Mucosa of stomach (tissue), 1 donor: ENCODE results near the gene GPR39.

Source experiments
- H3K27me3 ChIP-seq: one replicate; pipeline ENCODE4 v1.7.0; 2013; ENCODE audit warnings: mild to moderate bottlenecking, low read length; ENCODE audit not compliant: control insufficient read depth, insufficient read depth
- H3K36me3 ChIP-seq: one replicate; pipeline ENCODE4 v1.7.0; 2013; ENCODE audit warnings: low read length; ENCODE audit not compliant: control insufficient read depth, insufficient read depth
- H3K4me1 ChIP-seq: one replicate; pipeline ENCODE4 v1.7.0; 2013; ENCODE audit warnings: mild to moderate bottlenecking, low read length; ENCODE audit not compliant: control insufficient read depth, insufficient read depth
- H3K4me3 ChIP-seq: one replicate; pipeline ENCODE4 v1.7.0; 2013; ENCODE audit warnings: low read length
- H3K9ac ChIP-seq: one replicate; pipeline ENCODE4 v1.7.0; 2013; ENCODE audit warnings: mild to moderate bottlenecking, low read length, moderate library complexity
- H3K9me3 ChIP-seq: one replicate; pipeline ENCODE4 v1.7.0; 2013; ENCODE audit warnings: mild to moderate bottlenecking, low read length, moderate library complexity; ENCODE audit not compliant: control insufficient read depth
- donor health status: Pancreatic carcinoma.

Gene GPR39

DNA sequence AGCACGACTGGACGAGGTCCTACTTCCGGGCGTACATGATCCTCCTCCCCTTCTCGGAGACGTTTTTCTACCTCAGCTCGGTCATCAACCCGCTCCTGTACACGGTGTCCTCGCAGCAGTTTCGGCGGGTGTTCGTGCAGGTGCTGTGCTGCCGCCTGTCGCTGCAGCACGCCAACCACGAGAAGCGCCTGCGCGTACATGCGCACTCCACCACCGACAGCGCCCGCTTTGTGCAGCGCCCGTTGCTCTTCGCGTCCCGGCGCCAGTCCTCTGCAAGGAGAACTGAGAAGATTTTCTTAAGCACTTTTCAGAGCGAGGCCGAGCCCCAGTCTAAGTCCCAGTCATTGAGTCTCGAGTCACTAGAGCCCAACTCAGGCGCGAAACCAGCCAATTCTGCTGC is 228.6 kb downstream of the GPR39 start:
- no peaks in the 10 kb centered on the region for H3K27me3 ChIP-seq
- no peaks in the 10 kb centered on the region for H3K4me1 ChIP-seq
- no peak overlapping the region for H3K4me3 ChIP-seq
- no peaks in the 10 kb centered on the region for H3K9me3 ChIP-seq
- H3K9ac ChIP-seq = no peak overlapping the region
- H3K36me3 ChIP-seq = no peaks in the 10 kb centered on the region

- no peak overlapping the region for H3K9ac ChIP-seq
- H3K4me3 ChIP-seq = no peak overlapping the region
- no peaks in the 10 kb centered on the region for H3K27me3 ChIP-seq
- no peaks in the 10 kb centered on the region for H3K4me1 ChIP-seq
- H3K36me3 ChIP-seq = no peaks in the 10 kb centered on the region
- H3K9me3 ChIP-seq = no peaks in the 10 kb centered on the region
These were observed 229.3 kb downstream of the GPR39 start for GRCh38 chr2:132645722-132646539.

DNA sequence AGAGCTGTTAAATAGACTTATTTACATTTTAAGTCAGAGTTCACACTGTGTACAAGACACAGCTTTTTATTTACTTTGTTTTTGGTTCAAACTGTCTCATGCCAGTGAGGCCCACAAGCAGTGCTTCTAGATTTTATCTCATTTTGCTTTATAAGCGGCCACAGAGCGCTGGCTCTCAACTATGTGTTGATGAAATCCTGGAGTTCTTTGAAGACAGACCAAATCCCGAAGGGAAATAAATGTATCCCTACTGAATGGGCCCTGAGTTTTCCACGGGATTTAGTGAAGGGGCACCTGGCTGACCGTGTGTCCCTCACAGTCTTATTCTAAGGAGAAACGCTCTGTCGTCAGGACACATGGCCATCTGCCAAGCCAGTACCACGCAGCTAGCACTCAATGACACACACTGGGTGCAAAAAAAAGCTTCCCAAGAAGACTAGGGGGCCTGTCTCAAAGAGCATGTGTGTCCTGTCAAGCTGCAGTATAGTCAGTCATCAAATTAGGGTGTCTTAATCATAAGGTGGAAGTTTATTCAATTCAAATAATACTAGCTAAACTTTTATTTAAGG is 230.0 kb downstream of the GPR39 start:
- no peaks in the 10 kb centered on the region for H3K36me3 ChIP-seq
- H3K4me1 ChIP-seq = no peaks in the 10 kb centered on the region
- no peaks in the 10 kb centered on the region for H3K27me3 ChIP-seq
- no peak overlapping the region for H3K9ac ChIP-seq
- H3K4me3 ChIP-seq = no peak overlapping the region
- no peaks in the 10 kb centered on the region for H3K9me3 ChIP-seq

DNA sequence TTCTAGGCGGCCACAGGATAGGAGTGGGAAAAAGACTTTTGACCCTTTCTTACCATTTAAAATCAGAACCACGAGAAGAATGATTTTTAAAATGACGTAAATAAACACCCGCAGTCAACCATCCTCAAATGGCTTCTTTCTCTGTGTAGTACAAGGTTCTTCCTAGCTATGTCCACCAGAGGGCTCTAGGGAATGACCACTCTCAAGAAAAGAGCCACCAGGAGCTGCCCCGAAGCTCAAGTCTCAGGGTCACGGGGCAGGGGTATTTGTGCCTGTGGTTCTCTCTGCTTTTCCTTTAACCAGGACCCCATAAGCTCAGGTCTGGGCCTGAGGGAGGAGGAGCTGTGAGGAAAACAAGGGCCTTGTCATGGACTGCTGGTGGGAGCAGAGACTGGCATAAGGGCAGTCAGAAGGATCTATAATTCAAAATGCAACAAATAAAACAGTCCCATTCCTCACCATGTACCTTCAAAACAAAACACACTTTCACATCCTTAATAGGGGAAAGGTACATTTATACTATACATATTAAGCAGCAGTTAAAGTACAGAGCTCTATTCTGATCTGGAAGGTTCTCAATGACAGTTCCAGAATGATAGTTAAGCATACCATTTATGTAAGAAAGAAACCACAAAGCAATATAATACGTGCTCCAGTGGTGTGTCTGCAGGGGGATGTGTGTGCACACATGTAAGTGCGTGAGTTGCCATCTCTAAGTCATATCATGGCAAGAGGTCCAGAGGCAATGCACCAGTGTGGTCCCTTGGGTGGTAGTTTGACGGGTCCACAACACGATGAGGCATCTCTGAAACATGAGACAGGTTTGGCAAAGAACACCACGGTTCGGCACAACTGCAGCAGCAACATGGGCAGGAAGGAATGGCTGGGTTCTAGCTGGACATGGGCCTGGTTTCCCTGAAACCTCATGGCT is 234.8 kb downstream of the GPR39 start:
- Histone ChIP-seq H3K27me3 (no peaks in the 10 kb centered on the region), H3K9me3 (no peaks in the 10 kb centered on the region), H3K4me1 (no peaks in the 10 kb centered on the region), H3K36me3 (no peaks in the 10 kb centered on the region), H3K9ac (no peak overlapping the region), H3K4me3 (no peak overlapping the region)

DNA sequence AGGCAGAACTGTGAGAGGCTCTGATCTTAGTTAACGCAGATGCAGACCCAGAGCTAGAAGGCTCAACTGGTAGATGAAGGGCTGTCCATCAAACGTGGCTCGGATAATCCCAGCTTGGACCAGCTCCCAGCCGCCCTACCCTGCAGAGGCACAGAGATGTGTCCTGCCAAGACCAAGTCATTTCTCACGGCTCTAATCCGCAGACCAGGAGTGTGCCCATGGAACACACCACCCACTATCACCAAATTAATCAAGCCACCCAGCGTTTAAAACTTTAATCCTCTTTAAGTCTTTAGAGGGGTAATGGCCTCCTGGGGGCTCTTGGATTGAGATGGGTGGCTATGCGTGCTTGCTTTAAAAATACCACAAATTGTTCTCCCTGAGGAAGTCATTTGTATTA is 235.9 kb downstream of the GPR39 start:
- Histone ChIP-seq H3K27me3 (no peaks in the 10 kb centered on the region), H3K36me3 (no peaks in the 10 kb centered on the region), H3K4me3 (no peak overlapping the region), H3K4me1 (no peaks in the 10 kb centered on the region), H3K9ac (no peak overlapping the region), H3K9me3 (no peaks in the 10 kb centered on the region)

GRCh38 chr2:132654335-132654734 is 237.7 kb downstream of the GPR39 start:
- Histone ChIP-seq H3K36me3 (no peaks in the 10 kb centered on the region), H3K9me3 (no peaks in the 10 kb centered on the region), H3K4me3 (no peak overlapping the region), H3K4me1 (no peaks in the 10 kb centered on the region), H3K27me3 (no peaks in the 10 kb centered on the region), H3K9ac (no peak overlapping the region)

DNA sequence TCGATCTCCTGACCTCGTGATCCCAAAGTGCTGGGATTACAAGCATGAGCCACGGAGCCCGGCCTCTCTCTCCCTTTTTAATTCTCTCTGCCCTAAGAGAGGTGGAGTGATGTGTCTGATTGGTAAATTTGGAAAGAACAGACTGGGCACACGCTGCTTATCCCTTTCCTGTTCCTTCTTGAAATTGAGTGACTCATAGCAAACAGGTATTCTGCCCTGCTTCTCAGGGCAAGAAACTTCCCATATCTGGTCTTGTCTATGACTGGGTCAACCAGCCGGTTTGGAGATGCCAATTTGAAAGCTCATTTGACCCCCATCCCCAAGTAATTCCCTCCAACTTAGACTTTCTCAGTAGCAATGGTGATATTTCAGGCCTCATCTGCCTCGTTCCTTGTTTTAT is 238.4 kb downstream of the GPR39 start:
- H3K4me3 ChIP-seq = no peak overlapping the region
- H3K36me3 ChIP-seq = no peaks in the 10 kb centered on the region
- H3K27me3 ChIP-seq = no peaks in the 10 kb centered on the region
- no peaks in the 10 kb centered on the region for H3K9me3 ChIP-seq
- H3K9ac ChIP-seq = no peak overlapping the region
- no peaks in the 10 kb centered on the region for H3K4me1 ChIP-seq

- no peak overlapping the region for H3K4me3 ChIP-seq
- no peaks in the 10 kb centered on the region for H3K9me3 ChIP-seq
- H3K4me1 ChIP-seq = no peaks in the 10 kb centered on the region
- H3K27me3 ChIP-seq = no peaks in the 10 kb centered on the region
- no peak overlapping the region for H3K9ac ChIP-seq
- no peaks in the 10 kb centered on the region for H3K36me3 ChIP-seq
These were observed 239.8 kb downstream of the GPR39 start for GRCh38 chr2:132656266-132656975.

DNA sequence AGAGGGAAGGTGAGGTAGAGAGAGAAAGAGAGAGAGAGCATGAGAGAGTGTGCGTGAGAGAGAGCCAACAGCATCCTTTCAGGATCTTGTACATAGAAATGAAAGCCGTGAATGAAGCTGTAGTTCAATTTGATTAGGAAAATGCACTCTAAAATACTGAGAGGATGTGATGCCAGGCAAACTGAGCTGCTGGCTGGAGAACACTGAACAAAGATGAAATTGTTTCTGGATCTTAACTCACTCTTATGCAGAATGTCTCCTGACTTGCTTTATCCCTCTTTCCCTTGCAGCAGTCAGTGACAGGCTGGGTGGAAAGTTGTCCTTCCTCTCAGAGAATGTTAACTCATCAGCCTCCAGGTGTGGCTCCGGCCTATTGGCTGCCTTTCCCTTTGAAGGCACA is 242.7 kb downstream of the GPR39 start:
- no peaks in the 10 kb centered on the region for H3K27me3 ChIP-seq
- H3K36me3 ChIP-seq = no peaks in the 10 kb centered on the region
- no peak overlapping the region for H3K4me3 ChIP-seq

GRCh38 chr2:132662732-132663131 is 246.1 kb downstream of the GPR39 start:
- Histone ChIP-seq H3K9ac (no peak overlapping the region), H3K4me1 (no peaks in the 10 kb centered on the region), H3K4me3 (no peak overlapping the region), H3K27me3 (peaks cover 9% of the 10 kb centered on the region), H3K36me3 (no peaks in the 10 kb centered on the region), H3K9me3 (no peaks in the 10 kb centered on the region)

More for the DNA sequence above, 242.7 kb downstream of the GPR39 start:
- H3K9me3 ChIP-seq = no peaks in the 10 kb centered on the region
- H3K9ac ChIP-seq = no peak overlapping the region
- no peaks in the 10 kb centered on the region for H3K4me1 ChIP-seq

GRCh38 chr2:132664096-132664495 is 247.5 kb downstream of the GPR39 start:
- no peak overlapping the region for H3K9ac ChIP-seq
- peaks cover 2% of the 10 kb centered on the region for H3K4me1 ChIP-seq
- no peaks in the 10 kb centered on the region for H3K36me3 ChIP-seq
- H3K4me3 ChIP-seq = no peak overlapping the region
- no peaks in the 10 kb centered on the region for H3K9me3 ChIP-seq
- H3K27me3 ChIP-seq = peaks cover 23% of the 10 kb centered on the region
